Loucy (cell line): ENCODE results near the gene NRGN.

ENCODE experiments used
- CTCF ChIP-seq: fragments of 200-600 bp; sonication (generic); conservative IDR thresholded peaks from 2 replicates; pipeline ENCODE4 v1.5.1; 2014; ENCODE audit warnings: mild to moderate bottlenecking, antibody characterized with exemption, low read length
- EZH2phosphoT487 ChIP-seq: fragments of 200-600 bp; IDR thresholded peaks from 2 replicates; pipeline ENCODE4 v1.6.1; 2018; ENCODE audit warnings: antibody characterized with exemption, mild to moderate bottlenecking, moderate library complexity, borderline replicate concordance

GRCh38 chr11:124758355-124759265 lies 18.9 kb downstream of the NRGN start:
- TF ChIP-seq CTCF (no peak), EZH2phosphoT487 (no peak)
